ENCODE measurements around the gene MORN1.
A peak's percentile ranks its signal among the peaks of the same experiment; 100 is the strongest.

The MORN1 gene

GRCh38 chr1:2385606-2386280 lies 5.6 kb downstream of the MORN1 start:
- no peak for DNase-seq (ENCODE audit: low spot score)

- no peak for DNase-seq (ENCODE audit: low spot score)
Measured at GRCh38 chr1:2384941-2385481, 6.3 kb downstream of the MORN1 start.

- no peak for DNase-seq (ENCODE audit: low spot score)
Measured at GRCh38 chr1:2384130-2384860, 7.1 kb downstream of the MORN1 start.

DNA sequence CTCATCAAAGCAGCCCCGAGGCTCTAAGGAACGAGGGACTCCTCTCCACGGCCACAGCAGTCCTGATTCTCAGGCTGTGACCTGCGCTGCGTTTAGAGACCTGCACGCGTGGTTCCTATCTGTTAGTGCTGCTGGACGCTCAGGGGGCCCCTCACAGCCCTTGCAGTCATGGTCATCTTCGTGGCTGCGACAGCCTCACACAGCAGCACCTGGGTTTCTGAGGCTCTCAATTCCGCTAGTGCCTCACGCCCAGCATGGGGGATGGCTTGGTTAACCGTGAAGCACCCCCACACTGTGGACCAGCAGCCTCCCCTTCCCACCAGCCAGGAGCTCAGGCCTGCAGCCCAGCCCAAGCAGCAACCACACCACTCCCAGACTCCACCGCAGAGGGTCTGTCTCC lies 7.8 kb downstream of the MORN1 start:
- no peak for DNase-seq (ENCODE audit: low spot score)

DNA sequence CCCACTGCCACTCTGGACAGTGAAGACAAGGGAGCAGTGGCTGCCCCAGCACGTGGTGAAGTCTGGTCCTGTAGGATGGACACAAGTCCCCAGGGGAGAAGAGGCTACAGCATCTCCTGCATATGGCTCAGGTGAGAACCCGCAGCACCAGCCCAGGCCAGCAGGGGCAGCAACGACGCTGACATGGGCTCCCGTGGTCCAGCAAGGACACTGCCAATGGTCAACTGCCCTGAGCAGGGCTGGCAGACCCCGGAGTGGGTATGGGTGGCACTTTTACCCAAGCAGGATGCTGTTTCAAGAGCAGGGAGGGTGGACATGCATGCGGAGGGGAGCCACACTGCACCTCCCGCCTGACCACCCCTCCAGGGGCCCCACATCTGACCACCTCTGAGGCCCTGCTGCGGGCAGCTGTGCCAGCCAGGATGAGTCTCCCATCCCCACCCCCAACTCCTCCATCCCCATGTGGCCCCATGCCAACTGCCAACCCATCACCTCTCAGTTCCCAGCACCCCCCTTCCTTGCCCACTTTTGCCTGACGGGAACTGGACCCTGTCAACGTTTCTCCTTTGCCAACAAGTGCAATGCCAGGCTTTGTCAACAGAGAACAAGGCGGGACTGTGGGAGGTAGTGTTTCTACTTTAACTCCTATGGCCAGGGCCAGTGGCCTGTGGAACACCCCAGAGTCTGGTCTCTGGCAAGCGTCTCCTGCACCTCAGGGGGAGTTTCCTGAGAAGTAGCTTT lies 8.6 kb downstream of the MORN1 start:
- no peak for DNase-seq (ENCODE audit: low spot score)

DNA sequence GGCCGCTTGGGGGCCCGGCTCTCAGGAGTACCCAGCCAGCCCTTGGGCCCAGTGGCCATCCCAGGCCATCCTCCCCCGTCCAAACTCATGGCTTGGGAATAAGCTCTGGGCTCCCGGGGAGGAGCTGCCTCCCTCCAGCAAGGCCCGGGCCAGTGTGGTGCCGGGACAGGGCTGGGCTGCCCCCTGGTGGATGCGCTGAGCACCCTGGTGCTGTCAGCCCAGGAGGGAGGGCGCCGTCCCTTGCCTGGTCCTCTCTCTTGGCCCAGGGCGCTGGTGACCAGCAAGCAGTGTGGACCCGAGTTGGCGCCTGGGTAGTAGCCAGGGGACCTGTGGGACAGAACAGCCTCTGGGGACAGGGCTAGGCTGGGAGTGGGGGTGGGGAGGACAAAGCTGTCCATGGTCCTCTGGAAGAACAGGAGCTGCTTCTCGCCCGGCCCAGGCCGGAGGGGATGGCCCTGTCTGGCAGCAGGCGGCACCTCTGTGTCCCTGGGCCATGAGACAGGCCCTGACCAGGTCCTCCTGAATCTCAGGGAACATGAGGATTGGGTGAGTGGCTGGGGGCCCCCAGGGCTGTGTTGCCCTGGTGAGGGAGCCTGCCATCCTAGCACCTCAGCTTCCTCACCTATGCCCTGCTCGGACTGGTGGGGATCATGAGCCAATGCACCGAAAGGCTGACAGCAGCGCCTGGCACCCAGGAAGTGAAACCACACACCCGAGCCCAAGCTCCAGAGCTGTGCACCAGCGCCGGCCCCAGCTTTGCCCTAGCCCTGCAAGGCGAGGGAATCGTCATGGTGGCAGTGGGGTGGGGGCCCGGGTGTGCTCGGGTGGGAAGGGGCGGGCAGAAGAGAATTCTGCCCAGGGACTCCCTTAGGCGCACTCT lies 9.4 kb downstream of the MORN1 start:
- DNase-seq (ENCODE audit: low spot score), result peak; percentile 66

- no peak for DNase-seq (ENCODE audit: low spot score)
Measured at GRCh38 chr1:2380816-2381591, 10.3 kb downstream of the MORN1 start.

- DNase-seq (ENCODE audit: low spot score), result no peak
Measured at GRCh38 chr1:2379733-2380404, 11.5 kb downstream of the MORN1 start.

DNA sequence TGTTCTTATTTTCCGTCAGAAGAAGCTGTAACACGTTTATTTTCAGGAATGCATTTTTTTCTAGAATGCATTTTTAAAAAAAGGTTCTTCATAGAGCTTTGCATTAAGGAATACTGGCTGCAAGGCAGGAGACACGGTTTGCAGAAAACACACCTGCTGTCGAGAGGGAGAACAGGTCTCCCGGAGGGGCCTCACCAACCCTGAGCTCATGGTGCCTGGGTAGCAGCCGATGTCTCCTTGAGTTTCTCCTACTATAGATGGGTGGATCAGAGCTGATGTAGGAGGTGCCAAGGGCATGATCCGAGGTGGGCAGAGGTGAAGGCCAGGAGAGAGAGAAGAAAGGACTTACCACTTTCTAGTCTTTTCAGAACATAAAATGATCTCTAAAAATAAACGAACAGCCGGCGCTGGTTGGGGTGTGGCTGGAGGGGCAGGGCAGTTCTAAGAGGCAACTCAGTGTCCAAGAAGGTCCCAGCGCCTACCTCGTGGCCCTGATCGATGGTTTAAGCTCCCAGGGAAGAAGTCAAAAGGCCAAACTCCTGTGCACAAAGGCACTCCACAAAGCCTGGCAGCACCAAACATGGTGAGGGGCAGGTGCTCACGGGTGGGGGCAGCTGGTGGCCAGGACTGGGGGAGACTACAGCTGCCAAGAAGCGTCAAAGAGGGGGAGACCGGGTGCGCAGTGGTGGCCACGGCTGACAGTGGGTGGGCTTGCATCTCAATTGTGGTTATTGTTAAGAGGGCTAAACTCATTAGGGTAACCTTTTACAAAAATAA lies 12.2 kb downstream of the MORN1 start:
- DNase-seq (ENCODE audit: low spot score), result no peak

GRCh38 chr1:2378441-2378851 lies 12.9 kb downstream of the MORN1 start:
- DNase-seq (ENCODE audit: low spot score), result no peak

GRCh38 chr1:2377751-2378440 lies 13.5 kb downstream of the MORN1 start:
- no peak for DNase-seq (ENCODE audit: low spot score)

DNA sequence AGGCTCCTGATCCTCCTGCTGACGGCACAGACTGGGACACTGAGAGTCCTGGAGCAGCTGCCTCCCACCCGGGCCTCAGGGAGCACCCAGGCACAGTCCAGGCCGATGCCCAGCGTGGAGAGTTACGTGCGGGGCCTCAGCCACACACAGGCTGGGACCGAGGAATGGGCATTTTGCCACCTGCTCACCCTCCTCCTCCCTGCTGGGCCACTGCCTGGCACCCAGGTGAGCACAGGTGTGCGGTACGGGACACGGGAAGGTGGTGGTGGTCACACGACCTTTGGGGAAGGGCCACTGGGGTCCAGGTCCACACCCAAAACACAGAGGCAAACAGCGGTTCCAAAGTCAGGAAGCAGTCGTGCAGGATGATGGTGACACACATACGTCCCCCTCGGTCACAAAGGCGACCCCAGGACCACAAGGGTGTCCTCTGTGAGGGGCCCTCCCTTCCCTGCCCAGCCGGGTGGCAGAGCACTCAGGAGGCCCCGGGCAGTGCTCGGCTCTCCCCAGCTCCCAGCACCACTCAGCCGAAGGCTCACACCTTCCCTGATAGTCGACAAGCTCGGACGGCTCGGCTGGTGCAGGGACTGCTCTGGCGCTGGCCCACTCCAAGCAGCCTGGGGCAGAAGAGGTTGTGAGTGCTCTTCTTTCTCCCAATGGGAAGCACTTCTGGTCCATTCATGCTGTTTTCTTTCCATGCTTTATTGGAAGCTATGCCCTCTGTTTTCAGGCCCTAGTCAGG lies 14.3 kb downstream of the MORN1 start:
- DNase-seq (ENCODE audit: low spot score), result no peak

GRCh38 chr1:2376261-2376741 lies 15.1 kb downstream of the MORN1 start:
- DNase-seq (ENCODE audit: low spot score), result no peak

- no peak for DNase-seq (ENCODE audit: low spot score)
Measured at GRCh38 chr1:2375923-2376260, 15.5 kb downstream of the MORN1 start.

- no peak for DNase-seq (ENCODE audit: low spot score)
Measured at GRCh38 chr1:2375246-2375922, 16.0 kb downstream of the MORN1 start.

DNA sequence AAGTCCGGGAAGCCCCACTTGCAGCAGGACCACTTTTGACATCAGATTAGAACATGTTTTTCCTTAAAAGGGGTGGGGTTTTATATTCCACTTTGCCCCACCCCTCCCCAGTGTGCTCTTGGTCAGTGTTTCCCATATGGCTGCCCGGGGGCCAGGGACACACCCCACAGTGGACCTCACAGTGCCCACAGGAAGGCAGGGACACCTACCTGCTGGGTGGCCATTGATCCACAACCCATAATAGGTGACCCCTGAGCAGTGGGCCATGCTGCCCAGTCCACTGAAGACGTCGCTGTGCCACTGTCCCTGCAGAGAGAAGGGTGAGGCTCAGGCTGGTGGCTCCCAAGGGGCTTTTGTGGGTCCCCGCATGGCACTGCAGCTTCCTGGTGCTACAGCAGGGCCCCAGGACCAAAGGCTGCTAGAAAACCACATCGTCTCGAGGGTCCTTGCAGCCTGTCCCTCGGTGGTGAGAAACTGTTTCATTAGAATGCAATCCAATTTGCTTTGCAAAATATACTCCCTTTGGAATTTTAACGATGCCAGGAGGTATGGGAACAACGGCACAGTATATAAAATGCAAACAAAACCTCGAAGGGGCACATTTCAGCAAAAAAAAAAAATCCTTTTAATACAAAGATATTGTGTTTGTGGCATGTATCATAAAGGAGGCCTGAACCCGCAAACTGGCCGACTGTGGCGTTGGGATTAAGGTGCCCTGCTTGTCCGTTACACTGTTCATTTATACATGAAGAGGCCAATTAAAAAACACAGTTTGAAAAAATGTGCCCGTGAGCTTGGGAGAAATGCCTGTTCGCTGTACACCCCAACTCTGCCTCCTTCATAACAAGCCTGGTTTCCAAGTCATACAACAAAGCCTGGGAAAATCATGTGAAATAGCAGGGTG lies 16.9 kb downstream of the MORN1 start:
- no peak for DNase-seq (ENCODE audit: low spot score)
